HG03066 (cell line): Measurements from ENCODE around the gene ITGBL1.

ENCODE experiments used
- ATAC-seq: cut with Tn5 transposase; IDR thresholded peaks from one replicate; pipeline ENCODE4 v1.9.1; 2021; ENCODE audit warnings: low read depth; ENCODE audit not compliant: unreplicated experiment

ITGBL1 gene

GRCh38 chr13:101728021-101728420, 275.5 kb downstream of the ITGBL1 start:
- ATAC-seq, result no peak

GRCh38 chr13:101728615-101729014, 276.1 kb downstream of the ITGBL1 start:
- no peak for ATAC-seq

GRCh38 chr13:101730420-101731000, 278.0 kb downstream of the ITGBL1 start:
- no peak for ATAC-seq

GRCh38 chr13:101736566-101736965, 284.1 kb downstream of the ITGBL1 start:
- no peak for ATAC-seq

GRCh38 chr13:101738336-101738735, 285.9 kb downstream of the ITGBL1 start:
- ATAC-seq, result no peak

GRCh38 chr13:101739382-101740178, 287.1 kb downstream of the ITGBL1 start:
- peak; percentile 94 for ATAC-seq

GRCh38 chr13:101746513-101746912, 294.0 kb downstream of the ITGBL1 start:
- ATAC-seq, result no peak

GRCh38 chr13:101747039-101747438, 294.6 kb downstream of the ITGBL1 start:
- ATAC-seq, result no peak

- no peak for ATAC-seq
Measured at GRCh38 chr13:101749584-101749983, 297.1 kb downstream of the ITGBL1 start.

- peak; percentile 77 for ATAC-seq
Measured at GRCh38 chr13:101751488-101751887, 299.0 kb downstream of the ITGBL1 start.

- no peak for ATAC-seq
Measured at GRCh38 chr13:101752432-101752831, 300.0 kb downstream of the ITGBL1 start.

- ATAC-seq, result no peak
Measured at GRCh38 chr13:101755228-101755887, 302.9 kb downstream of the ITGBL1 start.

GRCh38 chr13:101757446-101758039, 305.1 kb downstream of the ITGBL1 start:
- ATAC-seq, result peak; percentile 75

GRCh38 chr13:101763191-101763590, 310.7 kb downstream of the ITGBL1 start:
- no peak for ATAC-seq
